T1000 (cell line): Measurements from ENCODE around the gene PRDM16.

ENCODE experiments used
- DNase-seq: peaks from one replicate; lab custom pipeline; 2025; ENCODE audit warnings: mixed read lengths; lab: John Stamatoyannopoulos, UW

PRDM16 gene

DNA sequence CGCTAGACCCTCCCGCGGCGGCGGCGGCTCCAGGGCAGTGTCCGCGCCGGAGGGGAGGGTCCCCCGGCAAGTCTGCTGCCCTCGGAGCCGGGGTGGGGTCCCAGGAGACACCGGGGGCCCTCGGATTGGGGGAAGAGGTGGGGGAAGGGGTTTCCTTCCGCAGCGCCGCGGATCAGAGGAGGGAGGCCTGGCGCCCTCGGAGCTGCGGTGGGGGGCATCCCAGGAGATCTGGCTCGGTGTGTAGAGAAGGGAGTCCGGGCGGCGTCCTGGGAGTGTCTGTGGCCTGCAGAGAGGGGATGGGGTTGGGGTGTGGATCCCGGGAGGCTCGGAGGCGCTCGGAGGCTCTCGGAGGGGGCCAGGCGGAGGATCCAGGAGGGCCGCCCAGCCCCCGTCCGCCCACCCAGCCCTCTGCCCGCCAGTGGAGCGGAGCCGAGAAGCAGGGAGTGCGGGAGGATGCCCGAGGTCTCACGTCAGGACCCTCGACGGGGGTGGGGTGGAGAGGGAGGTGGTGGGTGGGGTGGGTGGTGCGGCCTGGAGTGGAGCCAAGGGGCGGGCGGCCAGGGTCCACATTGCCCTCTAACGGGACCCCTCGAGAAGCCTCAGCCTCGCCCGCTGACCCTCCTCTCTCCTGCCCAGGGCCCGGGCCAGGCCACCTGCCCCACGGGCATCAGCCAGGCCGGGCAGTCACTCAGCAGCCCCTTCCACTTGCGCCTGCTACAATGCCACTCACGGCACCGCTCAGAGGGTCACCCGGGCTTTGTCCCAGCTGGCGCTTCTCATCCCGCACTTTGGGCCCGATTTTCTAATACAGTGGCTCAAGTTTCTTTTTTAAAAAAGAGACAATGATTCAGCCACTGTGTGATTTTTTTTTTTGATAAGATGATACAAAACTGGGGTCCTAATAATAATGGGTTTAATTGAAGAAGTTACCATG lies 325.3 kb downstream of the PRDM16 start:
- no peak for DNase-seq

DNA sequence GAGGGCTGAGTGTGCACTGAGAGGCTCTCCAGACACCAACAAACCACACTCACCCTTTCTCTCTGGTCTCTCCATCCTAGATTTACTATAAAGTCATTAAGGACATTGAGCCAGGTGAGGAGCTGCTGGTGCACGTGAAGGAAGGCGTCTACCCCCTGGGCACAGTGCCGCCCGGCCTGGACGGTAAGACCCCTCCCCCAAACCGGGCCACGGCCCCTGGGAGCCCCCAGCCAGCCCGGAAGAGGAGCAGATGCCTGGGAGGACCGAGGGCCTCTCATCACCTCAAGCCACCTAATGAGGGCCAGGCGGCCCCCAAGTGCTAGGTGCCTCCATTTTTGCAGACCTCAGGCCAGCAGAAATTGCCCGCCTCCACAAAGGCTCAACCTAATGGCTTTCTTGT lies 327.4 kb downstream of the PRDM16 start:
- no peak for DNase-seq

DNA sequence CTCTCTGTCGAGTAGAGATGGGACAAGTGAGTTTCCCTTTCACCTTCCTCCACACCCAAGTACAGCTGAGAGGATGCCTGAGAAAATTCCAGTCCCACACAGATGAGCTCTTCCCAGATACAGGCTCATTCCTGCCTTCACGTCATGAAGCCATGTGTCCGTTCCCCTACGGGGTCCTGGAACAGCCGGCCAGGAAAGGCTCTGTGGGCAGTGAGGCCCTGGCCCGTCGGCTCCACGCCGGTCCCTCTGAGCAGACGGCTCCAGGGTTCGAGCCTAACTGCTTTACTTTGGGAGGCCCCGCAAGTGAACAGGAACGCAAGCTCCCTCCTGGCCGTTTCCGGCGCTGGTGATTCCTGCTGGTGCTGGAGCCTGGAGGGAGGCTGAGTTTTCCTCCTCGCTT lies 328.3 kb downstream of the PRDM16 start:
- no peak for DNase-seq

DNA sequence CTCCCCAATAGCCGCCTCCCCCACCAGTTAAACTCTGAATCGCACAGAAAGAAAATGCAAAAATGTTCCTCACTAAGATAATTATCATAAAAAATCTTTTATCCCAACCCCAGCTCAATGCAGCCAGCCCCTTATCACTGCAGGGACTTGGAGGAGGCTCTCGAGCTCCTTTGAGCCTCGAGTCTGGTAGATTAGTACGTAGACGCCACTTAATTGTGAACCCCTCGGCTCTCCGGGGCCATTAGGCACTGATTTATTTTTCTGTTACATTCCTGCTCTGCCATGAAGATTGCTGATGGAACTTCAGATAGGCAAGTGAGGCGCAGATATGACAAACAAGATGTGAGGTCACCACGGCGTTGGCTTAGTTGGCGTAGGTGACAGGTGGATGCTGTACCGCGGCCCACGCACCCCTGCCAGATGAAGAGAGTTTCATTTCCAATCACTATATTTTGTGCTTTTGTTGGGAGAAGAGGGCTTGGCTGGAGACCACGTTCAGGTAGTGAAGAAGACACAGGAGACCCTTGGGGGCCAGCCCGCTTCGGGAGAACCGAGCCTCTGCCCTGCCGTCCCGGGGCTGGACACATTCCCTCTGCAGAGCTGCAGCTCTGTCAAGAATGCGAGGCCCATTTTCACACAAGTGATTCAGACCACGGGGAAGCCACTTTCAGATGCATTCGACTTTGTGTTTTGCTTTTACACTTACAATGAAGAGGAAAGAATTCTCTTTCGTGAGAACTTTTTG lies 329.6 kb downstream of the PRDM16 start:
- DNase-seq = no peak

DNA sequence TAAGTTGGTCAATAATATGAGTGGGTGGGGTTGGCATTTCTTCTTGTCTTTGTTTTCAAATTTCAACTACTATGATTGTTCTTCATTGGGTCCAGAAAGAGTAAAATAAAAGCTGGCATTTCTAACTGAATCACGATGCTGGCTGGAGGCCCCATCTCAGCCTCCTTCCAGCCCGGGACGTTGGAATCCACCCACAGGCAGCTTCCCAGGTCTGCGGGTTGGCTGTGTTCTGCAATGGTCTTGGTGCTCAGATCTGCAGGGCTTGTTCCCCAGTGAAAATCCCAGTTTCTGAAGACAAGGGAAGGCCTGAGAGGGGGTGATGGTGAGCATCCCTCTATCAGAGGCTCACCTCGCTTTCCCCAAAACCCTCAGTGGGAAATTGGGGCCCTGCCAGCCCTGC lies 330.7 kb downstream of the PRDM16 start:
- DNase-seq = no peak

DNA sequence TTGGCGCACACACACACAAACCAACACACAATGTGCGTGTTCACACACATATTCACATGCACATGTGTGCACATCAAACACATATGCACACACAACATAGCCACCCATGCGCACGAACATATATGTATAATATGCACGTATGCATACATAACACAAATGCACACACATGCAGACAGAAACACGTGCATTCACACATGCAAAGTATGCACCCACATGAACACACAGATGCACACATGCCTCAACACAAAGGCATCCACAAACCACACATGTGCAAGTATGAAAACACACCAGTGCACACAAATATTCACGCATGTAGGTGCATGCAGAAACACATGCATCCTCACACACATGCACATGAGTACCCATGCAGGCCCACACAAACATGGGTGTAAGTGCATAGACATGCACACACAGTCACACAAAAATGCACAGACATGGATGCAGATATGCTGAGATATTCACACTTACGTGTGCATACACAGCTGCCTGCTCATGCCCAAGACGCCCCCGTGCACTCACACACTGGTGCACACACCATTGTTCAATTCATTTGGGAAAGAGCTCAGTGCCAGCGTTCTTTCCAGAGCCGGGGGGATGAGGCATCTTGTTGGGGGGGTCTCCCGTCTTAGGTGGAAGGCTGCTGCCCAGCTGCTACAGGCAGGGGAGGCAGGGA lies 332.7 kb downstream of the PRDM16 start:
- no peak for DNase-seq

DNA sequence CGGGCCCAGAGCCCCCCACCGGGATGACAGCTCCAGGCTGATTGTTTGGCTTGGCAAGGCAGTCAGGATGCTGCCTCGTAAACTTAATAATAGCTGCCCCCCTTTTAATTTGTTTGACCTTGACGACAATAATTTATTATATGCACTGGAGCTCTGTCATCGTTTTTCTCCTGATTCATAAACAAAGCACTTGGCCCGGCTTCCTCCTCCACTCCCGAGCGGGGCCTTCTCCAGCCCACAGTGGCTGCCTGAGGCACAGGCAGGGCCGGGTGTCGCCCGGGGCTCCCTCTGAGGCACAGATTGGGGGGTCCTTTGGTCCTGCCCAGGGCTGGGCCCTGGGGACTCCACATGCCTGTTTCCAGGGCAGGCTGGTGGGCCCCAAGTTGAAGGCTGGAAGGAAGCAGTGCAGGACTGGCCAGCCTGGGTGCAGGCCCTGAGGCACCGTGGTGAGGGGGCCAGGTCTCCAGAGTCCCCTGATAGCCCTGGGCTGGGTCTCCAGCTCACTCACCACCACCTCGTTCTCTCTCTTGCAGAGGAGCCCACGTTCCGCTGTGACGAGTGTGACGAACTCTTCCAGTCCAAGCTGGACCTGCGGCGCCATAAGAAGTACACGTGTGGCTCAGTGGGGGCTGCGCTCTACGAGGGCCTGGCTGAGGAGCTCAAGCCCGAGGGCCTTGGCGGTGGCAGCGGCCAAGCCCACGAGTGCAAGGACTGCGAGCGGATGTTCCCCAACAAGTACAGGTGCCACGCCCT lies 333.4 kb downstream of the PRDM16 start:
- peak; percentile 19 for DNase-seq

DNA sequence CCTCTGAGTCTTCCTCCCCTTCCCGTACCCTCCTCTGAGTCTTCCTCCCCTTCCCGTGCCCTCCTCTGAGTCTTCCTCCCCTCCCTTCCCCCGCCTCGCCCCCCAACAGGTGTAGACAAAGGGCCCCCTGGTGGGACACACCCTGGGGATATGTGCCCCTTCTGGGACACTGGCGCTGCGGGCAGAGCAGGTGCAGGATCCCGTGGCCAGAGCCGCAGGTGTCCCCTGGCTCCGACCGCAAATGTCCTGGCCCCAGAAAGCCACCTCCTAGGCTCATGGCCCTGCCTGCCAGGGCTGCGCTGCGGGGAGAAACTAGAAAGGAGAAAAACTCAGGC lies 334.0 kb downstream of the PRDM16 start:
- no peak for DNase-seq

DNA sequence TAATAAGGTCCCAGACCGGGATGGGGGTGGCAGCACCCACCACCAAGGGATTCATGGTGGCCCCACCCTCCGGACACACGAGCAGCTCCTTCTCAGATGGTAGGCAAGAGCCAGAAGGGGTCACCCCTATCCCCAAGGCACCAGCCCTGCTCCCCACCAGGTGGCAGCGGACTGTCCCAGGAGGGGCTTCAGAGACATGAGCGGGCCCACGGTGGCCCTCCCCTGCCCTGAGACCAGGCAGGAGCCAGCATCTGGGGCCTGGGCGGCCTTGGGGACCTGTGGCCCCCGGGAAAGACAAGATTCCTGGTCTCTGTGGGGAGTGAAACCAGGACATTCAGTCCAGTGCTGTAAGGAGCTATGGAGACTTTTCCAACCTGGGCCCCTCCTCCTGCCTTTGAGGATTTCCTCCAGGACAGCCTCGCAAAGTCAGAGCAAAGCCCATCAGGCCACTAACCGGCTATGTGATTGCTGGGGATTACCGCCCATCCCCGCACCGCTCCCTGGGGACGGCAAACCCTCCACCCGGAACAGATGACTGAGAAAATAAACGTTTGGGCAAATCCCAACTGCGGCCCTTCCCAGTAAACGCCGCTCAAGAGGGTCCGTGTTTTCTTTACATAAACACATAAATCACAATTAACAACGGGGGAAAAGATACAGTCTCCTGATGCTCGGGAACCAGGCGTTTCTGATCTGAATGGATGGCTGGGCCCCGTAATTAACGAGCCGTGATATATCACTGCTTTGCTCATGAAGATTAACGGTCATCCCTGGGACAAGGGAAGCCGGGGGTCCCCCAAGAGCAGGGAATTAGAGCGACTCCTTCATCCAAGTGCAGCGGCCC lies 334.6 kb downstream of the PRDM16 start:
- no peak for DNase-seq

DNA sequence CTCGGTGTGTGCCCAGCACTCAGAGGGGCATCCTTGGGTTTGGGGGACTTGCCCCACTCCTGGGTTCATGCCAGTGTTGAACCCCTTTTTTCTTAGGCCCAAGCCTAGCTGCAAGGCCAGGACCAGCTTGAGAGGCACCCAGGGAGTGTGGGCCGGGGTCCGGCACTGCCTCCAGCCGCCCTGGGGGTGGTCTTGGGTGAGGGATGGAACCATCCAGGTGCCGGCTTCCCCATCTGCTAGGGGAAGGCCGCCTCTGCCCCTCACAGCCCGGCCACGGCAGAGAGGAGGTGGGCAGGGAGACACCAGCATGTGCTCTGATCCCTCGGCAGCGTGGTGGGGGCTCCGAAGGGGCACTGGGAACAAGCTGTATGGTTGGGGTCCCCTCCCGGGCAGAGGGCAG lies 335.3 kb downstream of the PRDM16 start:
- no peak for DNase-seq

DNA sequence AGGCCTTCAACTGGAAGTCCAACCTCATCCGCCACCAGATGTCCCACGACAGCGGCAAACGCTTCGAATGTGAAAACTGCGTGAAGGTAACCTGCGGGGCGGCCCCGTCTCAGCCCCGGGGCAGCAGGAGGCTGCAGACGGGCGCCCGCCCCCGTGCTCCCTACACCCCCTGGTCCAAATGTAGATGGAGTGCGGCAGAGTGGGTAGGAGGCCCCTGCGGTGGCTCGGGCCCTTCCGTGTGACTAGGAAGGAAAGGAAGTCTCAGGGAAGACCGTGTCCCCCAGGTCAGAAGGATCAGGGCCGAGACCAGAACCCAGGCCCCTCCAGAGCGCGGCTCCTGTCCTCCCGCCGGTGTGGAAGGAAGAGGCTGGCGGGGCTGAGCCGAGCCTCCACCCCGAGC lies 335.8 kb downstream of the PRDM16 start:
- no peak for DNase-seq

DNA sequence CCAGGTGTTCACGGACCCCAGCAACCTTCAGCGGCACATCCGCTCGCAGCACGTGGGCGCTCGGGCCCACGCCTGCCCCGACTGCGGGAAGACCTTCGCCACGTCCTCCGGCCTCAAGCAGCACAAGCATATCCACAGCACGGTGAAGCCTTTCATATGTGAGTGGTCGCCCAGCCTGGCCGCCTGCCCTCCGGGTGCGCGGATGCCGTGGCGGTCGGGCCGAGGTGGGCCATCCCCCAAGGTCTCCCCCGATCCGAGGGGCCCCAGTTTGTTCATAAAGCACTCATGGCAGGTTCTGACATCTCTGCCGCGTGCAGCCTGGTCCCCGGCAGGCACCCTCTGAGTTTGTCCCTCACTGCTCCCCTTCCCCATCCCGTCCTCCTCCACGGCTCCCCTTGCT lies 336.5 kb downstream of the PRDM16 start:
- no peak for DNase-seq

DNA sequence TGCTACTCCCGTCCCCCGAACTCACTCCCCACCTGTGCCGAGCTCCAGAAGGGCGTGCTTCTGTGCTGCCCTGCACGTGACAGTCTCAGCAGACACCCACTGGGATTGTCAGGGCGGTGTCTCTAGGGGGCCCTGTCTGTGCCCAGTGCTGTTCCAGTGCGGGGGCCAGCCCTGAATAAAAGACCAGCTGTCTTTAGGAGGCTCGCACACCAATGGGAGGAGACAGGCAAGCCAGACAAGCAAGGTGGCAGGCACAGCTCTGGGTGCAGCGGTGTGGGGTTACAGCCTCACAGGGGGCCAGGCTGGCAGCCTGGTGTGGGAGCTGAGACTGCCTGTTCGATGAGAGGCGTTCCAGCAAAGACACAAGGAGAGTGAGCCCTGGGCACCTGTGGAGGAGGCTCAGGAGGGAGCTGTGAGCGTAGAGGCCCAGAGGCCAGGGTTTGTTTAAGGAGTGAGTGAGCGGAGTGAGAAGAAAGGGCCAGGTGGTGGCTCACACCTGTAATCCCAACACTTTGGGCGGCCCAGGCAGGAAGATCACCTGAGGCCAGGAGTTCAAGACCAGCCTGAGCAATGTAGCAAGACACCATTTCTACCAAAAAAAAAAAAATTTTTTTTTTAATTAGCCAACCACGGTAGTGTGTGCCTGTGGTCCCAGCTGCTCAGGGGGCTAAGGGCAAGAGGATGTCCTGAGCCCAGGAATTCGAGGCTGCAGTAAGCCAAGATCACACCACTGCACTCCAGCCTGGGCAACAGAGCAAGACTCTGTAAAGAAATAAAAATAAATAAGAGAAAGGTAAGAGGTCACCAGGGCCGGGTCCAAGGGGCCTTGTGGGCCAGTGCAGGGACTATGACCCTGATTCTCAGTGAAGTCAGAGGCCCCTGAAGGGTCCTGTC lies 337.2 kb downstream of the PRDM16 start:
- DNase-seq = no peak

DNA sequence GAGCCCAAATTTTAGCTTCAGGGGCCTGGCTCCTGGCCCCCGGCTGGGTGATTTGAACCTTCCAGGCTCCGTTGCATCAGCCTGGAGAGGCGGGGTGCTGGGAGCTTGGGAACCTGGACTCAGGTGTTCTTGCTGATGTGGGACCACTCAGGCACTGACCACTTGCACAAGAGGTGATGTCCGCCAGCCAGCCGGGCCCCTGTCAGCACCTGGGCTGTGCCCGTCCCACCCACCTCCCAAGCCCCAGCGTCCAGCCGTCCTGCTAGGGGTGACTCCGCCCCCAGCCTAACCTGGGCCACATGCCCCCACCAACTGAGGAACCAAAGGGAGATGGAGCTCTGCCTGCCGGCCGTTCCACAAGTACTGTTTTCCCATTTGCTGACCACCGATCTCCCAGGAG lies 338.0 kb downstream of the PRDM16 start:
- DNase-seq = no peak

DNA sequence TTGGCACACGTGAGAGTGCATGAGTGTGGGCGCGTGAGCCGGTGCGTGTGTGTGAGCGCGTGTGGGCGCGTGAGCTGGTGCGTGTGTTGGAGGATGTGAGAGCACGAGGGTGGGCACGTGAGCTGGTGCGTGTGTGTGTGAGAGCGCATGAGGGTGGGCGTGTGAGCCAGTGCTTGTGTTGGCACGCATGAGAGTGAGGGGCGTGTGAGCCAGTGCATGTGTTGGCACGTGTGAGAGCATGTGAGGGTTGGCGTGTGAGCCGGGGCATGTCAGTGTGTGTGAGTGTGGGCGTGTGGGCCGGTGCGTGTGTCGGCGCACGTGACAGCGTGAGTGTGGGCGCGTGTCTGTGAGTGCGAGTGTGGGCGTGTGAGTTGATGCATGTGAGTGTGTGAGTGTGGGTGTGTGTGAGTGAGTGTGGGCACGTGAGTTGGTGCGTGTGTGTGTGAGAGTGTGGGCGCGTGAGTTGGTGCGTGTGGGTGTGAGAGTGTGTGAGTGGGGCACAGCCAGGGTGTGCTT lies 339.8 kb downstream of the PRDM16 start:
- no peak for DNase-seq

DNA sequence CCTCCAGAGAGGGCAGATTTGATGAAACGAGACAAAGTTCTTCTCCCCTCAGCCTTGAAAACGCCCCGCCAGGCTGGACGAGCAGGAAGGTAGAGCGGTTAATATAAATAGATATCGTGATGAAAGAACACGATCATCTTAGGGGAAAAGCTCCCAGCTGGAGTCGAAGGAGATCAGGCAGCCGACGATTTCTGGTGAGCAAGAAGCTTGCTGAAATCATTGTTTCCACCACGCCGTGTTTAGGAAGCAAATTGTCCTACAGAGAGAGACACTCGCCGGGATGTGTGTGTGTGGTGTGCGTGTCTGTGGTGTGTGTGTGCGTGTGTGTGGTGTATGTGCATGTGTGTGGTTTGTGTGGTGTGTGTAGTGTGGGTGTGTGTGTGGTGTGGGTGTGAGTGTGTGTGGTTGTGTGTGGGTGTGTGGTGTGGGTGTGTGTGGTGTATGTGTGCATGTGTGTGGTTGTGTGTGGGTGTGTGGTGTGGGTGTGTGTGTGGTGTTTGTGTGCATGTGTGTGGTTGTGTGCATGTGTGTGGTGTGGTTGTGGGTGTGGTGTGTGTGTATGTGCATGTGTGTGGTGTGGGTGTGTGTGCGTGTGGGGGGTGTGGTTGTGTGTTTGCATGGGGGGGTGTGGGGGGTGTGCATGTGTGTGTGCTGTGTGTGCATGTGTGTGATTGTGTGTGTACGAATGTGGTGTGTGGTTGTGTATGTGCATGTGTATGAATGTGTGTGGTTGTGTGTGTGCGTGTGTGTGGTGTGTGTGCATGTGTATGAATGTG lies 340.6 kb downstream of the PRDM16 start:
- DNase-seq = no peak

DNA sequence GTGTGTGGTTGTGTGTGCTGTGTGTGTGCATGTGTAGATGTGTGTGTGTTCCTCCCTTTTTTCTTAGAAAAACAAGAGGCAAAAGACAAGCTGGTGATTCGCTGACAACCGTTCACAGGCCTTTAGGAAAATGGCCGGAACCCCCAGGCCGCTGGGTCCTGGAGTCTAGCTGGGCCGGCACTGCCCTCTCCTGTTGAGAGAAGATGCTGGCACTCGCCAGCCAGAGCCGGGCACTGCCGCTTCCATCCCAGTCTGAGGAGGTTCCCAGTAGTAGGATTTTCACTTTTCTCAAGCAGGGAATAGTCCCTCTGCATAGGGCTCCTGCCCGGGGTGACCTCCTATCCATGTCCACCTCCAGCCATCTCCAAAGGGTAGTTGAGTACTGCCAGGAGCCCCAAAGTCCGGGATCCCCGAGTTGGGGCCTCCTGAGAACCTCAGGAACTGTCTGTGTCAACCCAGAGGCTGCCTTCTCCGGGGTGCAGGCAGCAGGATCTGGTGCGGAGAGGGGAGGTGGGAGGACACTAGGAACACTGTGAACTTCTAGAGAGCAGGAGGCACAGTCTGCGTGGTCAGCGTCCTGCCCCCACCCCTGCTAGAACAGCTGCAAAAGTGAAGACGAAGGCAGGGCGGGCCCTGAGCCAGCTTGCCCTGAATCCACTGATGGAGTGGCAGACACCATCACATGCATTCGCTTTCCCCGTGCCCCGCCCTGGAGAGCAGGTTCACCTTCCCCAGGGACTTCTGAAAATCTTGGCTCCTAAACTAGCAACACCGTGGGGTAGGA lies 341.3 kb downstream of the PRDM16 start:
- DNase-seq = peak; percentile 17

DNA sequence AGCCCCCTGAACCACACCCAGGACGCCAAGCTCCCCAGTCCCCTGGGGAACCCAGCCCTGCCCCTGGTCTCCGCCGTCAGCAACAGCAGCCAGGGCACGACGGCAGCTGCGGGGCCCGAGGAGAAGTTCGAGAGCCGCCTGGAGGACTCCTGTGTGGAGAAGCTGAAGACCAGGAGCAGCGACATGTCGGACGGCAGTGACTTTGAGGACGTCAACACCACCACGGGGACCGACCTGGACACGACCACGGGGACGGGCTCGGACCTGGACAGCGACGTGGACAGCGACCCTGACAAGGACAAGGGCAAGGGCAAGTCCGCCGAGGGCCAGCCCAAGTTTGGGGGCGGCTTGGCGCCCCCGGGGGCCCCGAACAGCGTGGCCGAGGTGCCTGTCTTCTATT lies 342.8 kb downstream of the PRDM16 start:
- DNase-seq = no peak
